Upper lobe of left lung (tissue), 6 donors: ENCODE data around the gene FAM149B1. TPM values are rescaled to one million over a fixed set of nuclear protein-coding genes. Genes with fewer than 3 reads are reported as not detected.

Experiments used
- ATAC-seq, 2 donors: fragments of 200-7000 bp; cut with Tn5 transposase; one replicate each; pipeline ENCODE4 v1.9.1; 2022; ENCODE audit warnings: mild to moderate bottlenecking in 2 of 2, moderate library complexity in 2 of 2; ENCODE audit not compliant: low FRiP score in 2 of 2
- DNase-seq, 2 donors: peaks; one replicate each; pipeline ENCODE4 v3.0.0-alpha.2; 2019 to 2020
- H3K27ac ChIP-seq, 4 donors: fragments of 200-600 bp; sonication (generic); one replicate each; pipeline ENCODE4 v1.5.1; 2016 to 2019
- H3K27me3 ChIP-seq, 4 donors: fragments of 200-600 bp; sonication (generic); one replicate each; pipeline ENCODE4 v1.5.1; 2017 to 2019
- H3K36me3 ChIP-seq, 4 donors: fragments of 200-600 bp; sonication (generic); one replicate each; pipeline ENCODE4 v1.5.1; 2016 to 2019
- H3K4me1 ChIP-seq, 4 donors: fragments of 200-600 bp; sonication (generic); one replicate each; pipeline ENCODE4 v1.5.1; 2018 to 2019
- H3K4me3 ChIP-seq, 4 donors: fragments of 200-600 bp; sonication (generic); one replicate each; pipeline ENCODE4 v1.5.1; 2017 to 2019; ENCODE audit warnings: mild to moderate bottlenecking in 2 of 4, moderate library complexity in 1 of 4
- H3K9me3 ChIP-seq, 4 donors: fragments of 200-600 bp; sonication (generic); one replicate each; pipeline ENCODE4 v1.5.1; 2018 to 2019
- CTCF ChIP-seq, 6 experiments: fragments of 450-650 bp in 4 of 6; fragments of 200-600 bp in 2 of 6; sonication (generic) in 2 of 6; IDR thresholded peaks; one replicate each; pipeline ENCODE4 v1.5.1; 2016 to 2019; ENCODE audit warnings: antibody characterized with exemption in 6 of 6
- EP300 ChIP-seq, 4 donors: sonication (generic); formaldehyde crosslinking; IDR thresholded peaks; one replicate each; pipeline ENCODE4 v1.5.1; 2017; ENCODE audit warnings: antibody characterized with exemption in 4 of 4, control low read depth in 2 of 4
- POLR2A ChIP-seq, 4 donors: fragments of 450-650 bp; IDR thresholded peaks; one replicate each; pipeline ENCODE4 v1.5.1; 2016 to 2017; ENCODE audit warnings: antibody characterized with exemption in 4 of 4, mild to moderate bottlenecking in 2 of 4
- POLR2AphosphoS5 ChIP-seq, 2 donors: sonication (generic); formaldehyde crosslinking; IDR thresholded peaks; one replicate each; pipeline ENCODE4 v1.5.1; 2017; ENCODE audit warnings: antibody characterized with exemption in 2 of 2
- WGBS, 2 donors: methylation state at CpG; one replicate each; pipeline ENCODE4 v1.1.5; 2017 to 2018; 5-methylcytosine and 5-hydroxymethylcytosine counted together
- small RNA-seq, 4 donors: library from RNA; depleted of rRNA; stranded (forward); fragments of <200 nt; gene quantifications; one replicate each; pipeline ENCODE3, GENCODE V24; 2016
- total RNA-seq, 6 donors: library from RNA; depleted of rRNA in 4 of 6; stranded (reverse); fragments of >200 nt in 4 of 6; gene quantifications; one replicate each; pipeline versions ENCODE4 v1.1.0 to v1.2.1, GENCODE V29; 2016 to 2021
- donor health status: DM: no; HTN: no; CAD: no; lungs with moderate emphysema.
- donor health status: DM: no; HTN: yes; CAD: no; lungs with severe emphysema.

Gene FAM149B1
- total RNA-seq, 6 donors from 2014 or later: 11.4 to 38.8 (median 18.7) TPM

- Histone ChIP-seq H3K36me3 (no peaks in the 10 kb centered on the region), H3K4me3 (no peak overlapping the region), H3K27ac (no peak overlapping the region), H3K4me1 (no peaks in the 10 kb centered on the region), H3K9me3 (no peaks in the 10 kb centered on the region), H3K27me3 (no peaks in the 10 kb centered on the region)
- 90 to 97% methylated on average over 3 of the region's 3 CpGs for WGBS, 2 donors
- ATAC-seq: no peak
- TF ChIP-seq EP300 (IDR thresholded peaks at IDR 0.05): no peak
- no peak for TF ChIP-seq CTCF (IDR thresholded peaks at IDR 0.05)
- TF ChIP-seq POLR2AphosphoS5 (IDR thresholded peaks at IDR 0.05): no peak
- TF ChIP-seq POLR2A (IDR thresholded peaks at IDR 0.05): no peak
- no peak for DNase-seq
These were observed 113.2 kb downstream of the FAM149B1 start for GRCh38 chr10:73281097-73281496.

- TF ChIP-seq EP300 (IDR thresholded peaks at IDR 0.05) (no peak), POLR2AphosphoS5 (IDR thresholded peaks at IDR 0.05) (no peak), POLR2A (IDR thresholded peaks at IDR 0.05) (no peak)
- ATAC-seq: no peak
- Histone ChIP-seq H3K4me1 (no peaks in the 10 kb centered on the region), H3K4me3 (no peak overlapping the region), H3K27me3 (no peaks in the 10 kb centered on the region), H3K9me3 (no peaks in the 10 kb centered on the region), H3K27ac (no peak overlapping the region), H3K36me3 (no peaks in the 10 kb centered on the region)
- no peak for DNase-seq
- WGBS, 2 donors: 84 to 97% methylated on average over 1 of the region's 1 CpG
These were observed 119.5 kb downstream of the FAM149B1 start for GRCh38 chr10:73287441-73287840.

GRCh38 chr10:73289958-73290357, 122.0 kb downstream of the FAM149B1 start:
- Histone ChIP-seq H3K36me3 (no peaks in the 10 kb centered on the region), H3K27me3 (no peaks in the 10 kb centered on the region), H3K4me3 (no peak overlapping the region), H3K27ac (no peak overlapping the region), H3K4me1 (no peaks in the 10 kb centered on the region), H3K9me3 (no peaks in the 10 kb centered on the region)
- ATAC-seq: no peak
- DNase-seq: no peak
- WGBS, 2 donors: 97 to 98% methylated on average over 1 of the region's 1 CpG
- TF ChIP-seq POLR2A (IDR thresholded peaks at IDR 0.05) (no peak), CTCF (IDR thresholded peaks at IDR 0.05) (no peak), EP300 (IDR thresholded peaks at IDR 0.05) (no peak), POLR2AphosphoS5 (IDR thresholded peaks at IDR 0.05) (no peak)

- Histone ChIP-seq H3K9me3 (no peaks in the 10 kb centered on the region), H3K4me1 (no peaks in the 10 kb centered on the region), H3K36me3 (no peaks in the 10 kb centered on the region), H3K27ac (no peak overlapping the region), H3K27me3 (no peaks in the 10 kb centered on the region), H3K4me3 (no peak overlapping the region)
- 85 to 86% methylated on average over 3 of the region's 3 CpGs for WGBS, 2 donors
- DNase-seq (no peak), ATAC-seq (no peak)
- TF ChIP-seq CTCF (IDR thresholded peaks at IDR 0.05) (no peak), POLR2A (IDR thresholded peaks at IDR 0.05) (no peak), POLR2AphosphoS5 (IDR thresholded peaks at IDR 0.05) (no peak), EP300 (IDR thresholded peaks at IDR 0.05) (no peak)
These were observed 125.5 kb downstream of the FAM149B1 start for GRCh38 chr10:73293461-73293860.

Small RNA genes lying within 50 kb of the gene (small RNA-seq; reads per million reads assigned to genes)
- gene RF00019: 0 reads per million in 4 donors
- 0 reads per million in 4 donors for gene RNU6-833P
- gene SNORA11F: 0.07 to 1.1 (median 0.80) reads per million in 4 donors

Other genes starting within 250 kb of the FAM149B1 start
- 10 to 100 TPM in 1 of 6 donors, 1 to 10 TPM in 3, under 1 TPM in 2; 0.61 to 12.2 (median 3.2) TPM for gene PLA2G12B, start 213.3 kb upstream of the FAM149B1 start, total RNA-seq
- 10 to 100 TPM; 13.4 to 50.0 (median 29.5) TPM for gene P4HA1, start 71.3 kb upstream of the FAM149B1 start, total RNA-seq
- gene NUDT13, start 57.7 kb upstream of the FAM149B1 start, total RNA-seq: 1 to 10 TPM; 1.0 to 4.6 (median 2.7) TPM
- gene ECD, start 111 bp upstream of the FAM149B1 start, total RNA-seq: 10 to 100 TPM; 19.2 to 43.0 (median 24.8) TPM
- gene DNAJC9, start 79.1 kb downstream of the FAM149B1 start, total RNA-seq: 10 to 100 TPM; 10.1 to 16.8 (median 12.0) TPM
- gene MRPS16, start 84.5 kb downstream of the FAM149B1 start, total RNA-seq: 10 to 100 TPM; 26.2 to 66.2 (median 36.4) TPM
- gene CFAP70, start 190.7 kb downstream of the FAM149B1 start, total RNA-seq: 10 to 100 TPM in 2 of 6 donors, 1 to 10 TPM in 4; 1.2 to 54.1 (median 8.6) TPM
- gene ANXA7, start 245.9 kb downstream of the FAM149B1 start, total RNA-seq: 100 to 1,000 TPM in 3 of 6 donors, 10 to 100 TPM in 3; 40.7 to 115 (median 95.7) TPM